VCaP (cell line): ENCODE data around the gene ZNF444.

Experiments used
- H3K27ac ChIP-seq: fragments of 450-650 bp; 2 replicates; pipeline ENCODE4 v1.5.1; 2017
- TF ChIP-seq, protein P1 (sequence below): fragments of 450-650 bp; conservative IDR thresholded peaks from 2 replicates; pipeline ENCODE4 v1.5.1; 2017; ENCODE audit warnings: mild to moderate bottlenecking, moderate library complexity

Gene ZNF444

DNA sequence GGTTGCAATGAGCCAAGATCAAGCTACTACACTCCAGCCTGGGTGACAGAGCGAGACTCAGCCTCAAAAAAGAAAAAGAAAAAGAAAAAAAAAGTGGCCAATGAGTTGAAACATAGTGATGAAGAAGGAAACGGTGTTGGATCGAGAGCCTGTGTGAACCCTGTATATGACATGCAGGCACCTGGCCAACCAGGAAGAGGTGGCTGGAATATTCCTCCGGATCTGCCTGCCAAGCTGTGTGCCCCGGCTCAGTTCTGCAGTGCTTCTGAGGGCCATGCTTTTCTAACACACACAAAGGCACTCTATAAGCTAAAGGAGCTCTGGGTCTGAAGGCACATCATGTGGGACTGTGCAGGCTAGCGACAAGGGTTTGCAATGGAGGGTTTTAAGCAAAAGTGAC is 3.7 kb upstream of the ZNF444 start:
- TF ChIP-seq, protein P1, sequence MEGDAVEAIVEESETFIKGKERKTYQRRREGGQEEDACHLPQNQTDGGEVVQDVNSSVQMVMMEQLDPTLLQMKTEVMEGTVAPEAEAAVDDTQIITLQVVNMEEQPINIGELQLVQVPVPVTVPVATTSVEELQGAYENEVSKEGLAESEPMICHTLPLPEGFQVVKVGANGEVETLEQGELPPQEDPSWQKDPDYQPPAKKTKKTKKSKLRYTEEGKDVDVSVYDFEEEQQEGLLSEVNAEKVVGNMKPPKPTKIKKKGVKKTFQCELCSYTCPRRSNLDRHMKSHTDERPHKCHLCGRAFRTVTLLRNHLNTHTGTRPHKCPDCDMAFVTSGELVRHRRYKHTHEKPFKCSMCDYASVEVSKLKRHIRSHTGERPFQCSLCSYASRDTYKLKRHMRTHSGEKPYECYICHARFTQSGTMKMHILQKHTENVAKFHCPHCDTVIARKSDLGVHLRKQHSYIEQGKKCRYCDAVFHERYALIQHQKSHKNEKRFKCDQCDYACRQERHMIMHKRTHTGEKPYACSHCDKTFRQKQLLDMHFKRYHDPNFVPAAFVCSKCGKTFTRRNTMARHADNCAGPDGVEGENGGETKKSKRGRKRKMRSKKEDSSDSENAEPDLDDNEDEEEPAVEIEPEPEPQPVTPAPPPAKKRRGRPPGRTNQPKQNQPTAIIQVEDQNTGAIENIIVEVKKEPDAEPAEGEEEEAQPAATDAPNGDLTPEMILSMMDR = no peak

DNA sequence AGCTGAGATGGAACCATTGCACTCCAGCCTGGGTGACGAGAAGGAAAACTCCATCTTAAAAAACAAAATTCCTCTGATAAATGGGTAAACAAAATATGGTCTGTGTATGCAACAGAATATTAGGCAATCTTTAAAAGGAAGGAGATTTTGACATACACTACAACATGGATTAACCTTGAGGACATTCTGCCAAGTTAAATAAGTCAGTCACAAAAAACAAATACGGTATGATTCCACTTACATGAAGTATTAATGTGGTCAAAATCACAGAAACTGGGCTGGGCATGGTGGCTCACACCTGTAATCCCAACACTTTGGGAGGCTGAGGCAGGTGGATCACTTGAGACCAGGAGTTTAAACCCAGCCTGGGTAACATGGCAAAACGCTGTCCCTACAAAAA is 3.0 kb upstream of the ZNF444 start:
- TF ChIP-seq, protein P1 = no peak
- peak overlapping the region; percentile 99 for H3K27ac ChIP-seq

More for the DNA sequence above, 3.7 kb upstream of the ZNF444 start:
- H3K27ac ChIP-seq = peak overlapping the region; percentile 99

DNA sequence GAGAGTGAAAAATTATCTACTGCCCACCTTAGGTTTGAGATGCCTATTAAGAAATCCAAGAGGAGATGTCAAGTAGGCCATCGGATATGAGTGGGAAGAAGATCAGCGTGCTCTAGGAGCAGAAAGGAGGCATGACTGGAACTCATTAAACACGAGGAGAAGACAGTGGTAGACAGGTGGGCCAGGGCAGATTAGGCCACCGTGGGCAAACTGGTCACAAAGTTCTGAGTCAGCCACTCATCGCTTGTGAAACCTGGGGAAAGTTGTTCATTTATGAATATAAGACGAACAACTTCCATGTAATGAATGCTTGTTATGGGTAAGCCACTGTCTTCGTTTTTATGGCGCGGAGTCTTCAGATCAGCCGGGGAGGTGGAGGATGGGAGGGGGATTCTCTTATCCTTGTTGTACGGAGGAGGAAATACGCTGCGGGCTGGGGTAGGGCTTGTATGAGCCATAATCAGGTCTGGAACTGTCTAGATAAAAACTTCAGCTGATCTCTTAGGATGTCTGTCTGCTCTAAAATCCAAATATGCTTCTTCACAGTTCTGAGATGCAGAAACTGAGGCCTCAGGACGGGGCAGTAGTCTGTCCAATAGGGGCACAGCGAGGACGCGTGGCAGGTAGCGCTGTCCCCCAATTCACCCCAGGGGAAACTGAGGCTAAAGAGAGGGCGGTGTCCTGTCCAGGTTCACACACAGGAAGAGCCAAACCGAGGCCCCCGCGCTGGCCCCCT is 1.1 kb upstream of the ZNF444 start:
- peak overlapping the region; percentile 99 for H3K27ac ChIP-seq
- TF ChIP-seq, protein P1 = no peak

DNA sequence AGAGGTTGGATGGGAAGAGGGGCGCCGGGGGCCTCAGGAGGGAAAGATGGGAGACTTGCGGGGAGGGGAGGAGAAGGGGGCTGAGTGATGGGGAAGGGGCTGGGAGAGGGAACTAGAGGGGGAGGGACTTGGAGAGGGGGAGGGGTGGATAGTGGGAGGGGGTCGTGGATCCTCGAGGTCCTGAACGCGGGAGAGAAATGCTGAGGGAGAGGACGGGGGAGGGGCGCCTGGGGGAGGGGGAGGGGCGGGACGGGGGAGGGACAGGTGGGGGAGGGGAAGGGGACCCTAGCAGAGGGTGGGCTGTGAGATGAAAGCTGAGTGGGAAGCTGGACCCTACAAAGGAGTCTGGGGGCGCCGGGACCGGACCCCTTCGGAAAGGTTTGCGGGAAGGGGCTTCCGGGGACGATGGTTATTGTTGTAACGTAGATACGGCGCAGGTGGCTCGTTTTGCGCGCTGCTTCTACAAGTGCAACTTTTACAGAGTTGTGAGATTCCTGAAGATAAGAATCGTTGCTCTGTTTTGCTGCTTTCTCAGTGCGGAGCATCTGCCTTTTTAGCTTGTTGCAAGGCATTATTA is 418 bp downstream of the ZNF444 start:
- TF ChIP-seq, protein P1 = no peak
- peak overlapping the region; percentile 99 for H3K27ac ChIP-seq

DNA sequence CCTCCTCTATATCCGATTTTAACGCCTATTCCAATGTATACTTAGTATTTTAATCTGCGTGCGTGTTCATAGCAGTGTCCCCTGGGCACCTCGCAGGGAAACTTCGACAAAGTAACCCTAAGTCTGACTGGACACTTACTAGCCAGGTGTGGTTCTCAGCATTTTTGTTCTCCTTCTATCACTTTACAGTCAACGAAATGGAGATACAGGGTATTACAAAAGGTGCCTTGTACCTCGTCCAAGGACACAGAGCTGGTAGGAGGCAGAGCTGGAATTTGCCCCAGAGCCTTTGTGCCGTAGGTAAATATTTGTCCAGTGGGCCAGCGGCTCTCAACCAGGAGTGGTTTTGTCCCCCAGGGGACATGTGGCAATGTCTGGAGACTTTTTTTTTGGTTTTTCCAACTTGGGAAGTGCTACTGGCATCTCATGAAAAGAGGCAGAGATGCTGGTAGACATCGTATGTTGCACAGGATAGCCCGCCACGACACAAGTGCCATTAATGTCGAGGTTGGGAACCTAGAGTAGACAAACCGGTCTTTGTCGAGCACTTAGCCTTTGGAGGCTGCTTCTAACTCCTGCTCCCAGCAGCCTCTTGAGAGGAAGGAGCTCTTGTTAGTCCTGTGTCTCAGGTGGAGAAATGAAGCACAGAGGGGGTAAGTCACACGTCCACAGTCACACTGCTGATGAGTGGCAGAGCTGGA is 1.1 kb downstream of the ZNF444 start:
- peak overlapping the region; percentile 99 for H3K27ac ChIP-seq
- TF ChIP-seq, protein P1 = no peak

DNA sequence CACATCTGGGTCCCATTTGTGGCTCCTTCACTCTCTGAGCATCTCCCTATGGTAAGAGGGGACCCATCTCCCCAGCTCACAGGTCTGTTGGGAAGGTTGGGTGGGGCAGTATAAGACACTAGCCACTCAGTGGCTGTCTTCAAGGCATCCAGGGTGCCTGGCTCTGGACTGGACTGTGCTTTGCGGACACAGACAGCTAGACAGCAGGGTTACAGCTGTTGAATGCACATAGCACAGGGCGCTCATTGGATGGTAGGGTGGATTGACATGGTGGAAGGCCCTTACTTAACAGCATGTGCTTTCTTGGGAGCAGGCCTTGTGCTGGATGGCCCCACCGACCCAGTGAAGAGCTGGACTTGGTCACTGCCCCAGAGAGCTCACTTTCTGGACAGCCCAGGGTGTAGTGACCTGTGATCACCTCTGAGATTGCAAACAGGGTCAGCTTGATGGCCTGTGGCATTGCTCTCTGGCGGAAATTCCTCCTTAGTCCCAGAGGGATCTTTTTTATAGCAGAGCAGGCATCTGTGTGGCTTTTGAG is 1.9 kb downstream of the ZNF444 start:
- peak overlapping the region; percentile 99 for H3K27ac ChIP-seq
- TF ChIP-seq, protein P1 = no peak

DNA sequence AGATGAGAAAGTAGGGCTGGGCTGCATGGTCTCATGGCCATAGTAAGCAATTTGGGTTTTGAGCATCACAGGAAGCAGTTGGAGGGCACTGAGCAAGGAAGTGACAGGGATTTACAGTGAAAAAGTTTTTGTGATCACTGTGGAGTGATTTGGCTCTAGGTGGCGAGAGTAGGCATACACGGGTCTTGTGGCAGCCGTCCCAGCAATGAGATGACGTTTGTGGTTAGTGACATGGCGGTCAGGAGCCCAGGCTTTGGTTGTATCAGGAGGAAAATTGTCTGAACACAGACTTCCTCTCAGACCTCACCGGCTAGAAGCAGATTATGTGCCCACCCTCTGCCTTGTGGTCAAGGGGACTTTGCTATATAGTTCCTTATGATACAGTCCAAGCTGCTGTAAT is 3.3 kb downstream of the ZNF444 start:
- TF ChIP-seq, protein P1 = no peak
- H3K27ac ChIP-seq = peak overlapping the region; percentile 99; the same call in 1 of the 2 replicates
